ENCODE data around the gene EDEM2.
A peak's percentile ranks its signal among the peaks of the same experiment; 100 is the strongest.
"Not testable (repeated sequence)": the region's sequence is repeated elsewhere in the genome, so short reads cannot be mapped to it uniquely, and the experiment has no call there.

The EDEM2 gene

GRCh38 chr20:35187584-35188190 is 40.6 kb upstream of the EDEM2 start:
- TF ChIP-seq CTCF (conservative IDR thresholded peaks at IDR 0.05) = no peak
- H3K27ac ChIP-seq = no peak overlapping the region

GRCh38 chr20:35186691-35187289 is 39.7 kb upstream of the EDEM2 start:
- H3K27ac ChIP-seq = not testable (repeated sequence)

GRCh38 chr20:35181731-35182130 is 34.6 kb upstream of the EDEM2 start:
- TF ChIP-seq CTCF (conservative IDR thresholded peaks at IDR 0.05) = no peak
- H3K27ac ChIP-seq = peak overlapping the region; percentile 92; the same call in 1 of the 2 replicates

GRCh38 chr20:35180266-35180665 is 33.1 kb upstream of the EDEM2 start:
- H3K27ac ChIP-seq = peak overlapping the region; percentile 92
- no peak for TF ChIP-seq CTCF (conservative IDR thresholded peaks at IDR 0.05)

GRCh38 chr20:35179292-35180212 is 32.4 kb upstream of the EDEM2 start:
- no peak for TF ChIP-seq CTCF (conservative IDR thresholded peaks at IDR 0.05)
- peak overlapping the region; percentile 92 for H3K27ac ChIP-seq

GRCh38 chr20:35176132-35176531 is 29.0 kb upstream of the EDEM2 start:
- TF ChIP-seq CTCF (conservative IDR thresholded peaks at IDR 0.05) = no peak
- H3K27ac ChIP-seq = no peak overlapping the region; the same call in 1 of the 2 replicates

- no peak for TF ChIP-seq CTCF (conservative IDR thresholded peaks at IDR 0.05)
- no peak overlapping the region for H3K27ac ChIP-seq
These were observed 27.5 kb upstream of the EDEM2 start for GRCh38 chr20:35174458-35175216.
